HepG2 (cell line): ENCODE data around the gene TMEM107. TPM values are rescaled to one million over a fixed set of nuclear protein-coding genes. Genes with fewer than 3 reads are reported as not detected.

ENCODE experiments used
- BHLHE40 ChIP-seq: IDR thresholded peaks from 2 replicates; pipeline ENCODE4 v1.6.1; 2011; ENCODE audit warnings: low read length, improper control_type of control experiment
- CCDC6 ChIP-seq: sonication (generic); formaldehyde crosslinking; IDR thresholded peaks from 2 replicates; pipeline ENCODE4 v1.8.1; 2022; ENCODE audit warnings: mild to moderate bottlenecking, missing genetic modification reagents, moderate library complexity
- DMAP1 ChIP-seq: IDR thresholded peaks from 2 replicates; pipeline ENCODE4 v1.6.1; 2016
- E2F1 ChIP-seq: sonication (generic); formaldehyde crosslinking; IDR thresholded peaks from 2 replicates; pipeline ENCODE4 v1.5.0; 2020; ENCODE audit warnings: missing genetic modification reagents
- EZH2 ChIP-seq: conservative IDR thresholded peaks from 2 replicates; pipeline ENCODE4 v1.6.1; 2012; ENCODE audit warnings: mild to moderate bottlenecking, low read depth, low read length, moderate library complexity
- FUBP1 ChIP-seq: sonication (generic); formaldehyde crosslinking; IDR thresholded peaks from 2 replicates; pipeline ENCODE4 v1.5.1; 2020; ENCODE audit warnings: missing genetic modification reagents, mild to moderate bottlenecking, borderline replicate concordance
- HHEX ChIP-seq: IDR thresholded peaks from 2 replicates; pipeline ENCODE4 v1.6.1; 2016; ENCODE audit warnings: control low read depth
- MIXL1 ChIP-seq: IDR thresholded peaks from 2 replicates; pipeline ENCODE4 v1.6.1; 2016
- PLRG1 ChIP-seq: fragments of 450-650 bp; conservative IDR thresholded peaks from 2 replicates; pipeline ENCODE4 v1.6.1; 2016
- SAFB2 ChIP-seq: sonication (generic); formaldehyde crosslinking; IDR thresholded peaks from 2 replicates; pipeline ENCODE4 v1.5.1; 2020; ENCODE audit warnings: missing genetic modification reagents, low read depth, mild to moderate bottlenecking, borderline replicate concordance
- SMAD9 ChIP-seq: sonication (generic); formaldehyde crosslinking; IDR thresholded peaks from 2 replicates; pipeline ENCODE4 v1.5.1; 2020; ENCODE audit warnings: mild to moderate bottlenecking, missing genetic modification reagents
- STAG1 ChIP-seq: sonication (generic); formaldehyde crosslinking; IDR thresholded peaks from 2 replicates; pipeline ENCODE4 v1.4.0; 2020; ENCODE audit warnings: missing genetic modification reagents
- TFE3 ChIP-seq: IDR thresholded peaks from 2 replicates; pipeline ENCODE4 v1.6.1; 2016
- THAP8 ChIP-seq: sonication (generic); formaldehyde crosslinking; IDR thresholded peaks from 2 replicates; pipeline ENCODE4 v1.5.1; 2020; ENCODE audit warnings: missing genetic modification reagents, mild to moderate bottlenecking, borderline replicate concordance
- ZHX2 ChIP-seq, 2 experiments: sonication (generic) in 1 of 2; formaldehyde crosslinking in 1 of 2; IDR thresholded peaks; 2 replicates each; pipeline versions ENCODE4 v1.6.1 to v1.9.0; 2014 to 2022; ENCODE audit warnings: antibody characterized with exemption in 1 of 2, borderline replicate concordance in 1 of 2, inconsistent platforms in 1 of 2, low read depth in 1 of 2, missing genetic modification reagents in 1 of 2
- ZNF343 ChIP-seq: sonication (generic); formaldehyde crosslinking; IDR thresholded peaks from 2 replicates; pipeline ENCODE4 v1.4.0; 2020; ENCODE audit warnings: mild to moderate bottlenecking, missing genetic modification reagents
- ZNF782 ChIP-seq: sonication (generic); formaldehyde crosslinking; IDR thresholded peaks from 2 replicates; pipeline ENCODE4 v1.4.0; 2020; ENCODE audit warnings: missing genetic modification reagents, mild to moderate bottlenecking, borderline replicate concordance
- polyA plus RNA-seq, 8 experiments: library from polyadenylated mRNA; depleted of rRNA in 3 of 8; stranded (reverse) in 7 of 8; unstranded in 1 of 8; fragments of >200 nt; fragmentation: Illumina TruSeq in 4 of 8; extraction: Trizol in 4 of 8; gene quantifications; 2 replicates each; pipeline versions ENCODE4 v1.2.1 to v1.2.3, GENCODE V29; 2011 to 2016; ENCODE audit warnings: low read depth in 4 of 8, missing spikeins in 1 of 8, mixed read lengths in 1 of 8; ENCODE audit not compliant: insufficient read depth in 1 of 8
- total RNA-seq, 5 experiments: library from RNA; depleted of rRNA; stranded (reverse); fragments of >200 nt; fragmentation: Illumina TruSeq; extraction: Trizol; gene quantifications; 2 replicates each; pipeline ENCODE4 v1.2.3, GENCODE V29; 2016; ENCODE audit warnings: low read depth in 1 of 5

Gene TMEM107
- total and polyA plus RNA-seq, 2 of the 13 experiments (the other 11 are each of a cell fraction or from before 2014, with no cell fraction given), result 7.2 to 15.3 TPM

GRCh38 chr17:8162997-8163977 lies 12.9 kb downstream of the TMEM107 start (continued):
- no peak for TF ChIP-seq TFE3 (CRISPR knock-in tag)
- no peak for TF ChIP-seq PLRG1
- TF ChIP-seq HHEX (CRISPR knock-in tag), result no peak
- TF ChIP-seq FUBP1 (CRISPR knock-in tag), result no peak
- TF ChIP-seq CCDC6, result no peak
- TF ChIP-seq ZNF782 (CRISPR knock-in tag), result no peak
- TF ChIP-seq EZH2, result no peak
- TF ChIP-seq DMAP1 (CRISPR knock-in tag), result no peak
- 0 out of 2 replicates have a peak, but pooled peaks have one; percentile 20 for TF ChIP-seq ZHX2 (IDR thresholded peaks at IDR 0.05; ENCODE audit: low read depth)
- no peak for TF ChIP-seq ZHX2 (CRISPR knock-in tag; IDR thresholded peaks at IDR 0.05; ENCODE audit: borderline replicate concordance)
- no peak for TF ChIP-seq BHLHE40
- TF ChIP-seq MIXL1 (CRISPR knock-in tag), result no peak
- no peak for TF ChIP-seq SAFB2
- no peak for TF ChIP-seq STAG1 (CRISPR knock-in tag)
- TF ChIP-seq ZNF343 (CRISPR knock-in tag), result no peak
- no peak for TF ChIP-seq THAP8 (CRISPR knock-in tag)
- 0 out of 2 replicates have a peak, but pooled peaks have one; percentile 14 for TF ChIP-seq E2F1 (CRISPR knock-in tag)
- TF ChIP-seq SMAD9 (CRISPR knock-in tag), result no peak
